NCI-H1930 (cell line): ENCODE data around the gene IL36RN.

Experiments used
- DNase-seq, 2 experiments: peaks; one replicate each; lab custom pipeline; 2025; lab: John Stamatoyannopoulos, UW

The IL36RN gene

DNA sequence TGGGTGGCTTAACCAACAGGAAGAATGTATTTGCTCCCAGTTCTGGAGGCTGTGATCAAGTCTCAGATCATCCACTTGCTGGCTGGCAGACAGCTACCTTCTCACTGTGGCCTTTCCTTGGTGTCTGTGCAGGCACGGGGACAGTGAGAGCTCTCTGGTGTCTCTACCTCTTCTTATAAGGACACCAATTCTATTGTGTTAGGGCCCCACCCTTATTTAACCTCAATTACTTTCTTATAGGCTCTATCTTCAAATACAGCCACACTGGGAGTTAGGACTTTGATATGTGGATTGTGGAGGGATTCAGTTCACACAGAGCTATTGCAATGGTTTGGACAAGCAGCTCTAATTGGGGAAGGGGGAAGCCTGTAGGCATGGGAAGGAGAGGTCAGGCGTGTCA is 43.1 kb downstream of the IL36RN start:
- no peak for DNase-seq

DNA sequence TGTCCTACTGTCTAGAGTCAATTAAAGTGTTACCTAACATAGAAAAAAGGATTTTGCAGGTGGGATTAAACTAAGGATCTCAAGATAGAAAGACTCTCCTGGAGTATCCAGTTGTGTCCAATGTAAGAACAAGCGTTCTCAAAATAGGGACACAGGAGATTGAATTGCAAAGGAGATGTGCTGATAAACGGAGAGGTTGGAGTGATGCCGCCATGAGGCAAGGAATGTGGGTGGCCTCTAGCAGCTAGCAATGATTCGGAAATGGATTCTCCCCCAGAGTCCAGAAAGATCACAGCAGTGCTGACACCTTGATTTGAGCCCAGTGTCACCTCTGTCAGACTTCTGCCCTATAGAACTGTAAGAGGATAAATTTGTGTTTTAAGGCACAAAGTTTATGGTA is 44.3 kb downstream of the IL36RN start:
- no peak for DNase-seq

DNA sequence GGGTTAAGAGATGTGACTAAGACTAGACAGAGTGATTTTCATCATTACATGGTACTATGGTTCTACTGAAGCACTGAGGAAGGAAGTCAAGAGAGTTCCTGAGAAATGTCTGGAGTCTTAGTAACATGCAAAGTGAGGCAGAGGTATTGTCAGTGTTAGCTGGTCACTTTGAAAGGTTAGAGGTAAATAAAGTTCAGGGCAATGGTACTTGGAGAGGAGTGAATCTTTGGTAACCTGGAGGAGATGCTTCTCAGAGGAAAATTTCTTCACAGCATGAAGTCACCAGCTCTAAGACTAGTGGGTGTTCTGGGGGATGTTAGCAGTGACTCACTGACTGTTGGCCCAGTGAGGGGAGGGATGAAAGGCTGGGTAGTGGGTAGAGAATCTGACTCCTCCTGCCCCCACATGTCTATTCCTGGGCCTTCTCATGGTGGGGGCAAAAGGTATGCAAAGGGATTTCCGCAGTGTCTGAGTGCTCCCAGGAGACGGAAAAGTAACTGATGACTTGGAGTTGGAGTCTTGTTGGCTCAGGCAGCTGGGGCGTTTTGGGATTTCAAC is 45.1 kb downstream of the IL36RN start:
- DNase-seq: no peak

DNA sequence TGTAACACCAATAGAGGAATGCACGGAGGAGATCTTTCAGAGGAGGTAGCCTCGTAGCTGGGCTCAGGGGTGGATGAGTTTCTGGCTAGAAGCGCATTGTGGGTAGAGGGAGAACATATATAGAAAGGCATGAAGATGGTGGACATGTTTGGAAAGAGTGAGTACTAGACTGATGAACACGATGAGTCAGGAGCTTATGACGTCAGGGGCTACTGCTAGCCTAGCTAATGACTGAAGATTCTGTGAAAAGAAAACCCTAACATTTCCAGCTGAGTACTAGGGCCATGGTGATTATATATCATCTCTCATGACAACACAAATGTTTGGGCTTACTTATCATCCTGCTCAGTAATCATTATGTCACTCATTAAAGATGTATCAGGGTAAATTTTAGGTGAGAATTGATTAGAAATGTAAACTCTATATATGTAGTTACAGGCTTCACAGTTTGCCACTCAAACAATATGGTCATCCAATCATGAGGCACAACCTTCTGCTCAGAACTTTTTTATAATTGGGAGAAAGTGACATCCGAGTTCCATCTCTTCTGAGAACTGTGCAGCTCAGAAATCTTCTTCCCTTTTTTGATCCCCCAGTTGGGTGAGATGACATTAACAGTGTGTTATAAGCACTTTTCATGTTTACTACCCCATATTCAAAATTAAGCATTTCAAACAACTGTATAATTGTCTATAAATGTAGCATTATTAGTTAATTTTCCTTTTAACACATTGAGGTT is 46.2 kb downstream of the IL36RN start:
- no peak for DNase-seq

DNA sequence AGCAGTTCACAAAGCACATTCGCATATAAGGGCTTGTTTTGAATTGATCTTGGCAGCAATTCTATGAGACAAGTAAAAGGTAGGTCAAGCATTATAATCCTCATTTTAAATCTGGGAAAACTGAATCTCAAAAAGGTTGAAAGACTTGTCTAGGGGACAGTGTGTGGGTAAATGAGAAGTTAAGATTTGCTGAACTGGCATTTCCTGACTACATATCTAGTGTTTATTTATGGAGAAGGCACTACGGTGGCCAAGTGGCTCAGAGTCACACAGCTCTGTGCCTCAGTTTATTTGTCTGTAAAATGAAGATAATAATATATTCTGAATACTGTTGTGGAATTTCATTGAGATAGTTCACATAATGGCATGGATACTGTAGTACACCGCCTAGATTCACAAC is 52.1 kb downstream of the IL36RN start:
- DNase-seq: no peak

DNA sequence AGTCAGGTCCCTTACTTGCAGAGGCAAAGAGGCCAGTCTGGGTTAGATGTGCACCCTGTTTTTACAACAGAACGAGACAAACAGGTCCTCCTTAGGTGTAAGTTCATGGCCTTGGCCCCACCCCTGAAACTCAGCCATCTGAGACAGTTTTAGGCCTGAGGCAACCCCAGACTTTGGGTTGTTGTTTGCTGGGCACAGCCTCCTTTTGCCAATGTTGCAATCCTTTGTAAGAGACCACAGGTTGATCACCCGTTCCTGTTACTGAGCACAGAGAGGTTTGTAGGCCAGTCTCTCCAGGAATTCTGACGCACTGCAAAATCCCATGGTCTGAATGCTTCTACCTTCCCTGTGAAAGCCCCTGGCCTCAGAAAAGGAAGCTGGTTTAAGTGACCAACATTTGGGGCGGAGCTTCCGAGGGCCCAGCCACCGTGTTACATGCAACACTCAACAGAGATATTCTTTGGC is 52.9 kb downstream of the IL36RN start:
- no peak for DNase-seq

DNA sequence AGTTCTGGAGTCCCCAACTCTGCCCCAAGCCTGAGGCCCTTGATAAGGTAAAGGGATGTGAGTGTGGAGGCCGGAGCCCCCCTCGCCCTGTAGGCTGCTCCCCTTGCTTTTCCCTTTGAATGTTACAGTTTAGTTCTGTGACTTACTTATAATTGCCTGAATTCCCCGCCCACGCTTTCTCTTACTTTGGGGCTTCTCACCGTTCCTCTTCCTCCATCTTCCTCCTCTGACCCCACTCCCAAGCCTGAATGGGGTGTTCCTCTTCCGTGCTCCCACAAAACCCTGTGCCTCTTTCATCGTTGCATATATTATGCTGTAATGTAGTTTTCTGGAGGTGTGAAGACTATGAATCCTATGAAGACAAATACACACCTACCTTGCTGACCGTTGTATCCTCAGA is 53.4 kb downstream of the IL36RN start:
- no peak for DNase-seq

DNA sequence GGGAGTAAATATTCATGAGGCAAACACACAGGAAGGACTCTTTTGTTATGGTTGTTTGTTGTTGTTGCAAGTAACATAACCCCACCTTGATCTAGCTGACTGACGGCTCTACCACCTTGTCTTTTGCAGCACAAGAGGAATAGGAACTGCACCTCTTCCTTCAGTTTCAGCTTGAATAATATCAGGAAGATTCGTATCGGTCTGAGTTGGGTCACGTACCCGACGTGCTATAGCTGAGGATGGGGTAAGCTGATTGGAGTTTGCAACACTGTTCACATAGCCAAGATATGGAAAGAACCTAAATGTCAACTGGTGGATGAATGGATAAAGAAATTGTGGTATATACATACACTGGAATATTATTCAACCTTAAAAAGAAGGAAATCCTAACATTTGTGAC is 53.9 kb downstream of the IL36RN start:
- no peak for DNase-seq

DNA sequence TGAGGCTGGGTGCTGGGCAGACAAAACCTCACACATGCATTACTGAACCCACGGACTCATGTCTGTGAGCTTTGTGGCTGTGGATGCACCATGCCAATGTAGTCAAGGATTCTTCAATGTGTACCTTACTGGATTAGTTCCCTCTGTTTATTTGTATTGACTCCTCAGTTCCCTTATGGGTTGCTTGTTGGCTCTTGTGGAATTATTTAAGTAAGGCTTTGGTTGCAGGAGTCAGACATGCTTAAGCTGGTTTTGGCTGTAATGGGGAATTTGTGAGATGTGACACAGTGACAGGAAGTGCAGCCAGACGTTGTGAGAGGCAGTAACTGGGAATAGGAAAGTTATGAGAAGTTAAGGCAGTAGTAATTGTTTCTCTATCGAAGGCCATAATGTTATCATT is 54.8 kb downstream of the IL36RN start:
- no peak for DNase-seq
